NOMO-1 treated with DMSO at 0.1 percent for 48 hours (cell line): ENCODE results near the gene TRPM3.

Experiments
- DNase-seq: peaks from one replicate; lab custom pipeline; 2025; ENCODE audit not compliant: unreplicated experiment; lab: John Stamatoyannopoulos, UW

The TRPM3 gene

GRCh38 chr9:70535546-70536323, 585.7 kb downstream of the TRPM3 start:
- DNase-seq: no peak

DNA sequence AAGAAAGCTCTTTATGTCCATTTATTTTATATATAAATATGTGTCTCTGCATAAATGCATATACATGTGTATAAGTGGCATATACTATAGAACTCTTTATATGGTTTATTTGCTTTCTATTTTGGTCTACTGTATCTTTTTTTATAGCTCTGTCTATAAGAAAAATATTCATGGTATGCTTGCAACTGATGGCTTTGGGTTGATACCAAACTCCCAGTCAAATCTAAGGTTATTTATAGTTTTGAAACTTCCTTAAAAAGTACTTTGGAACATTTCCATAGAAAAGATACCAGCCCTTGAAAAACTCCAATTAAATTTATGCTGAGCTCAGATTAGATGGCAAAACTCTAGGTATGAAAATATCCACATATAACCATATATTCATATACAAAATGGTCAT, 587.0 kb downstream of the TRPM3 start:
- DNase-seq: no peak

DNA sequence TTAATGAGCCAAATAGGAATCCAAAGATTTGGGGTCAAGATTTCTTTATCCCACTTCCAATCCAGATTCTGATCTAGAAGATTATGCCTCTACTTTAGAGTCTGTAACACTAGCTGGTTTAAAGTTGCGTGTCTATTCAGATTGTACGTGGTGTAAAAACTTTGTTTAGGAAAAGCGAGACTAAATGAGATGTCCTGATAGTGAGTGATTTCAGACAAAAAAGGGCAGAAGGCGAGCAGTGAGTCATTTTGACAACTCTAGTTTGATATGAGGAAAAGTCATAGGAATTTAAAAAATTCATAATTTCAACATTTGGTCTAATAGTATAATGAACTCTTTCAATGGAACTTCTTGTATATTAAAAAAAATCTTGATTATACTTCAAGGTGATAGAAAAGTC, 587.4 kb downstream of the TRPM3 start:
- DNase-seq: no peak

GRCh38 chr9:70533492-70533891, 587.9 kb downstream of the TRPM3 start:
- no peak for DNase-seq

GRCh38 chr9:70532716-70533115, 588.7 kb downstream of the TRPM3 start:
- no peak for DNase-seq

DNA sequence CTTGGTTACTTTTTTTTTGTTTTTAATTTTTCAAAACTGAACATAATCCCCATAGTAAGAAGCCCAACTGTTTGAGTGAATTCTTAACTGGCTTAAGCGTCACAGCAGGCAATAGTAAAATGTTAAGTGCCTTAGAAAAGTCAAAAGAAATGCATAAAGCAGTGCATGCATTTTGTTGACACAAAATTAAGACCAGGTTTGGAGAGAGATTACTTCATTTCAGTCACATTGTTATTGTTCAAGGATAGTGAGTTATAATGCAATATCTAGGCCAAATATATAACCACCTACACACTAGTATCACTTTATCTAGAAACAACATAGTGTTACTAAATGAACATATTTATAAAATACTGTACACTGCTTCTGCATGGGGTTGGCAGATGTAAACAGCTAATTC, 590.1 kb downstream of the TRPM3 start:
- no peak for DNase-seq

DNA sequence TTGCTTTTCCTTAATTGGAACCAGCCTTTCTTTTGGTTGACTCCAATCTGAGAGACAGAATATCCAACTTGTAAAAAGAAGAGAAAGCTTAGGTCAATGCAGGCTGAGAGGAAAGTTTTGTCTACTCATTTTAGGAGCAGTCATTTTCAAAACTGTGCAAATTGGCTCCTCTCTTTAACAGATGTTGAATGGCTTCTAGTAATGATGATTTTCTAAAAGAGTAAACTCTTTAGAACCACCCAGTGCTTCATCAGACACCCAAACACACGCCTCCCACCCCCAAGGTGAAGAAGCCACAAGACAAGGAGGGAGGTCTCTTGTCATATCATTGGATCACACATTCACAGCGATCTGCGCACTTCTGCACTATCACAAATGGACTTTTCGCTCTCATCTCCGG, 590.7 kb downstream of the TRPM3 start:
- no peak for DNase-seq

DNA sequence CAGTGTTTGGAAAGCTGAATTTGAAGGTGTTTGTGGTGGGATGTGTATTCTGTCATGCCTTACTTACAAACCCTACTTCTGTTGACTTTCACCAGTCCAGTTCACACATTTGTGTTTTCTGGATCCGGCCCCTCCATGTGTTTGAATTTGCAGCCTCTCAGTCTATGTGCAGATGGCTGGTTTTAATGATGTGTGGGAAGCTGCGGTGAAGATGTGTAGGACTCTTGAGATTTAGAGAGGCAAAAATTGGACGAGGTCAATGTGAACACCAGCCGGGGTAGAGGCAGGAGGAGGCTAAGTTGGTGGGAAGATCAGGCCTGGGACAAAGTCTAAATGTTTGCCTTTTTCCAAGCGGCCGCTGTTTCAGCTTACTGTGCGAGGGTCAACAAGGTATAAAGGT, 591.6 kb downstream of the TRPM3 start:
- no peak for DNase-seq

DNA sequence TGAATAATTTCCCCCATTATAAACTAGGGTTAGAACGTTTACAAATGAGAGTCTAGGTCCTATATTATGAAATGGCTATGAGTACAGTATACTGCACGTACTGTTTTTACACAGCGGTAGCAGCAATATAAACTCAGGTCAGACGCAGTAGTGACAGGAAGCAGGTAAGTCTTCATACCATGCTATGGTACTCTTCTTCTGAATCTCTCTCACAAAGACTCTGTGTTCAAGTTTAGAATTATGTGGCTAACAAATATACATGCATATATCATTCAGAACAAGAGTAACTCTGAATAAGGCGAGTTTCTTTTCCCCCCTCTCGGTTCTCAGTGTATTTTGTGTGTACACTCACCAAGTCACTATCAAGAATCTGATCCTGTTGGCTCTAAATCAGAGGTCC, 592.0 kb downstream of the TRPM3 start:
- DNase-seq: no peak

DNA sequence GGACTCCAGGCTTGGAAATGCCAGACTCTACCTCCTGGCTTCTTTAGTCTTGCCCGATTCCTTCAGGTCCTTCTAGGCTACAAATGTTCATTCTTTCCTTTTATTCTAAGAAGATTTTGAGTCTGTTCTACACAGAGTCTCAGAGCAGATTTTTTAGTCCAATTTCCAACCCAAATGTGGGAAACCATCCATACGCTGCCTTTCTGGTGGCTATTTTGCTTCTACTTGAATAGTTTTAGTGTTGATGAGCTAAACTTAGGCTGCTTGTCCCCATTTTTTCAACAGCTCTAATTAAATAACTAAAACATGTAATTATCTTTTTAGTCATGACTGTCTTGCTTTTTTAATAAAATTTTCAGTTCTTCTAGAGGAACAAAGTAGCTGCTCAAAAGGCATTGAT, 594.5 kb downstream of the TRPM3 start:
- DNase-seq: no peak

GRCh38 chr9:70525519-70525918, 595.9 kb downstream of the TRPM3 start:
- peak; percentile 57 for DNase-seq

DNA sequence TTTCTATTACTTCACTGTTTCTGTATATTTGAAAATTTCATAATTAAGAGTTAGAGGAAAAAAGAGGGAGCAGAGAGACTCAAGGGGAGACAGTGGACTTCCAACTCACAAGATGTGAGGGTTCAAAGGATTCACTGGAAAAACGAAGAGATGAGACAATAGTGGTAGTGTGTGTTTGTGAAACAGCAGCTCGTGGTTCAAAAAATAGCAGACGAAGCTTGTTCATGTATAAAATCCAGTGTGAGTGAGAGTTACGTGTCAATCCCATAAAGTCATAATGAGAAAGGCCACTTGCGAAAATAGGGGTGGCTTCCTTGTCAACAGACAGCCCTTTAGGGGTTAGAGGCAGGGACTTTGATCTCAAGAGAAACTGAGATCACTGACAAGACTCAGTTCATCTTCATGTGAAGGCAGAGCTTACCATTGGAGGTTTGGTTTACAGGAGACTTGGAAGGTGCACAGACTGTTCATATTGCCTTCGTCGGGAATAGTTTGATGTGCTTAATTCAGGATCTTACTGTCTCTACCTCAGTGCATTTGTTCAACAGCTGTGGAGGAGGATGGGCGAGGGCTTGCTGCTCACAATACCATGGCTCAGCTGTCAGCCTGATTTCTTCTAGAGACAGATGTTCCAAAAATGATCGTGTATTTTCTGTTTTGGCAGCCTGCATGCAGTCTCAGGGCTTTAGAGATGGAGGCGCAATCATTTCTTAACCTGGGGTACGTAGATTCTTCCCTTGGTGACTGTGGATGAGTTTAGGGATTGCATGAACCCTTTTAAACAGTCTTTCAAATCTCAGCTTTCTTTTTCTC, 601.3 kb downstream of the TRPM3 start:
- DNase-seq: no peak

DNA sequence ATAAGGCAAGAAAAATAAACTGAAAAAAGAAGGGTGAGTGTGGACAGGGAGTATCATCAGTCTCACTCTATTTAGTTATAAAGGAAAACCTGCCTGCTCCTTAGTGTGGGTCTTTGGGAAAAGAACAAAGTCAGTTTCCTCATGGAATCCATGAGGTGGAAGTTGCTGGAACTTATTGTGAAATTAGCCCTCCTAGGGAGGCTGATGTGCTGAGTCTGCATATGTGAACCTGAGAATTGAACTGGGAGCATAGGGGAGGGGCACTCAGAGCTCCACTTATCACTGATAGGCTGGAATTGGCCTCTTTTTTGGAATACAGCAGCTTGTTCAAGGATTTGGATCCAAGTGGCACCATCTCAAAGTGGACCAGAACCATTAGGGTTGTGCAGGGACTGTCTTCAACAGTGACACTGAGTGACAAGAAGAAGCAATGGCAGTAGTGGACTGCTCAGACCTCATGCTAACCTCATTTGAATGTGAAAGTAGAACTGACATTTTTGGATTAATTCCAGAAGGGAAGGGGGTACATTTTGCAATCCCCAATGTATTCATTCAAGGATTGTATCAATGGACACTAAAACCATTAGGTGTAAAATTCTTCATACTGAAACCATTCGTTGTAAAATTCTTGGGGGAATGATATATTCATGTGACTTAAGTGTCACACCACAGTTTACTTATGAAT, 603.4 kb downstream of the TRPM3 start:
- no peak for DNase-seq

GRCh38 chr9:70514273-70514672, 607.1 kb downstream of the TRPM3 start:
- no peak for DNase-seq

- DNase-seq: no peak
These were observed 609.6 kb downstream of the TRPM3 start for GRCh38 chr9:70511858-70512257.

- no peak for DNase-seq
These were observed 611.2 kb downstream of the TRPM3 start for GRCh38 chr9:70510157-70510770.

GRCh38 chr9:70506159-70506558, 615.3 kb downstream of the TRPM3 start:
- no peak for DNase-seq

- peak; percentile 11 for DNase-seq
These were observed 616.6 kb downstream of the TRPM3 start for GRCh38 chr9:70504834-70505233.

GRCh38 chr9:70502690-70503089, 618.7 kb downstream of the TRPM3 start:
- no peak for DNase-seq

- no peak for DNase-seq
These were observed 620.6 kb downstream of the TRPM3 start for GRCh38 chr9:70500793-70501192.

GRCh38 chr9:70499621-70500020, 621.8 kb downstream of the TRPM3 start:
- no peak for DNase-seq
